Measurements from ENCODE around the gene CELA3A.
"Not testable (repeated sequence)": the region's sequence is repeated elsewhere in the genome, so short reads cannot be mapped to it uniquely, and the experiment has no call there.

CELA3A gene

GRCh38 chr1:22026924-22027289 is 25.4 kb downstream of the CELA3A start:
- H3K36me3 ChIP-seq (ENCODE audit: control insufficient read depth, low read depth, low read length), result peaks cover 8% of the 10 kb centered on the region
- H3K4me1 ChIP-seq (ENCODE audit: control insufficient read depth, low read depth, low read length), result peaks cover 14% of the 10 kb centered on the region
- H3K27ac ChIP-seq (ENCODE audit: low read length), result no peak overlapping the region
- H3K9ac ChIP-seq (ENCODE audit: low read length), result no peak overlapping the region
- no peak overlapping the region for H3K4me3 ChIP-seq (ENCODE audit: low read length)
- H3K9me3 ChIP-seq (ENCODE audit: control insufficient read depth, low read depth, low read length), result no peaks in the 10 kb centered on the region
- H3K27me3 ChIP-seq (ENCODE audit: control insufficient read depth, insufficient read depth, low read length), result no peaks in the 10 kb centered on the region

GRCh38 chr1:22030057-22030456 is 28.6 kb downstream of the CELA3A start:
- Histone ChIP-seq H3K4me3 (ENCODE audit: low read length) (no peak overlapping the region), H3K4me1 (ENCODE audit: control insufficient read depth, low read depth, low read length) (peaks cover 5% of the 10 kb centered on the region), H3K27ac (ENCODE audit: low read length) (no peak overlapping the region), H3K9ac (ENCODE audit: low read length) (no peak overlapping the region), H3K9me3 (ENCODE audit: control insufficient read depth, low read depth, low read length) (no peaks in the 10 kb centered on the region), H3K27me3 (ENCODE audit: control insufficient read depth, insufficient read depth, low read length) (no peaks in the 10 kb centered on the region), H3K36me3 (ENCODE audit: control insufficient read depth, low read depth, low read length) (peaks cover 8% of the 10 kb centered on the region)

GRCh38 chr1:22030473-22030872 is 29.0 kb downstream of the CELA3A start:
- no peaks in the 10 kb centered on the region for H3K9me3 ChIP-seq (ENCODE audit: control insufficient read depth, low read depth, low read length)
- H3K27ac ChIP-seq (ENCODE audit: low read length), result no peak overlapping the region
- peaks cover 8% of the 10 kb centered on the region for H3K36me3 ChIP-seq (ENCODE audit: control insufficient read depth, low read depth, low read length)
- peaks cover 5% of the 10 kb centered on the region for H3K4me1 ChIP-seq (ENCODE audit: control insufficient read depth, low read depth, low read length)
- no peak overlapping the region for H3K9ac ChIP-seq (ENCODE audit: low read length)
- H3K27me3 ChIP-seq (ENCODE audit: control insufficient read depth, insufficient read depth, low read length), result no peaks in the 10 kb centered on the region
- H3K4me3 ChIP-seq (ENCODE audit: low read length), result no peak overlapping the region

- no peak overlapping the region for H3K4me3 ChIP-seq (ENCODE audit: low read length)
- H3K9ac ChIP-seq (ENCODE audit: low read length), result no peak overlapping the region
- H3K27ac ChIP-seq (ENCODE audit: low read length), result no peak overlapping the region
Observed at GRCh38 chr1:22031214-22031962, 29.9 kb downstream of the CELA3A start.

GRCh38 chr1:22034834-22035233 is 33.4 kb downstream of the CELA3A start:
- not testable (repeated sequence) for H3K27me3 ChIP-seq (ENCODE audit: control insufficient read depth, insufficient read depth, low read length); H3K27ac ChIP-seq (ENCODE audit: low read length); H3K4me1 ChIP-seq (ENCODE audit: control insufficient read depth, low read depth, low read length); H3K9me3 ChIP-seq (ENCODE audit: control insufficient read depth, low read depth, low read length); H3K9ac ChIP-seq (ENCODE audit: low read length); H3K36me3 ChIP-seq (ENCODE audit: control insufficient read depth, low read depth, low read length); H3K4me3 ChIP-seq (ENCODE audit: low read length)

More at GRCh38 chr1:22031214-22031962, 29.9 kb downstream of the CELA3A start:
- peaks cover under 1% of the 10 kb centered on the region for H3K4me1 ChIP-seq (ENCODE audit: control insufficient read depth, low read depth, low read length)
- peaks cover 8% of the 10 kb centered on the region for H3K36me3 ChIP-seq (ENCODE audit: control insufficient read depth, low read depth, low read length)
- H3K27me3 ChIP-seq (ENCODE audit: control insufficient read depth, insufficient read depth, low read length), result no peaks in the 10 kb centered on the region
- no peaks in the 10 kb centered on the region for H3K9me3 ChIP-seq (ENCODE audit: control insufficient read depth, low read depth, low read length)

- no peaks in the 10 kb centered on the region for H3K36me3 ChIP-seq (ENCODE audit: control insufficient read depth, low read depth, low read length)
Observed at GRCh38 chr1:22037520-22037919, 36.1 kb downstream of the CELA3A start.

GRCh38 chr1:22038036-22038435 is 36.6 kb downstream of the CELA3A start:
- no peak overlapping the region for H3K4me3 ChIP-seq (ENCODE audit: low read length)
- H3K27ac ChIP-seq (ENCODE audit: low read length), result no peak overlapping the region
- H3K27me3 ChIP-seq (ENCODE audit: control insufficient read depth, insufficient read depth, low read length), result no peaks in the 10 kb centered on the region
- no peaks in the 10 kb centered on the region for H3K9me3 ChIP-seq (ENCODE audit: control insufficient read depth, low read depth, low read length)
- no peak overlapping the region for H3K9ac ChIP-seq (ENCODE audit: low read length)
- no peaks in the 10 kb centered on the region for H3K36me3 ChIP-seq (ENCODE audit: control insufficient read depth, low read depth, low read length)
- peaks cover 11% of the 10 kb centered on the region for H3K4me1 ChIP-seq (ENCODE audit: control insufficient read depth, low read depth, low read length)

More at GRCh38 chr1:22037520-22037919, 36.1 kb downstream of the CELA3A start:
- Histone ChIP-seq H3K27me3 (ENCODE audit: control insufficient read depth, insufficient read depth, low read length) (no peaks in the 10 kb centered on the region), H3K9ac (ENCODE audit: low read length) (no peak overlapping the region), H3K4me3 (ENCODE audit: low read length) (no peak overlapping the region), H3K9me3 (ENCODE audit: control insufficient read depth, low read depth, low read length) (no peaks in the 10 kb centered on the region), H3K27ac (ENCODE audit: low read length) (no peak overlapping the region), H3K4me1 (ENCODE audit: control insufficient read depth, low read depth, low read length) (peaks cover 11% of the 10 kb centered on the region)

- Histone ChIP-seq H3K36me3 (ENCODE audit: control insufficient read depth, low read depth, low read length) (no peaks in the 10 kb centered on the region), H3K9me3 (ENCODE audit: control insufficient read depth, low read depth, low read length) (no peaks in the 10 kb centered on the region), H3K27me3 (ENCODE audit: control insufficient read depth, insufficient read depth, low read length) (no peaks in the 10 kb centered on the region), H3K27ac (ENCODE audit: low read length) (no peak overlapping the region), H3K9ac (ENCODE audit: low read length) (no peak overlapping the region), H3K4me3 (ENCODE audit: low read length) (no peak overlapping the region), H3K4me1 (ENCODE audit: control insufficient read depth, low read depth, low read length) (peaks cover 11% of the 10 kb centered on the region)
Observed at GRCh38 chr1:22039594-22040285, 38.3 kb downstream of the CELA3A start.

GRCh38 chr1:22040286-22040623 is 38.8 kb downstream of the CELA3A start:
- Histone ChIP-seq H3K4me3 (ENCODE audit: low read length) (no peak overlapping the region), H3K4me1 (ENCODE audit: control insufficient read depth, low read depth, low read length) (peaks cover 11% of the 10 kb centered on the region), H3K27ac (ENCODE audit: low read length) (no peak overlapping the region)

GRCh38 chr1:22041505-22041904 is 40.0 kb downstream of the CELA3A start:
- Histone ChIP-seq H3K27me3 (ENCODE audit: control insufficient read depth, insufficient read depth, low read length) (no peaks in the 10 kb centered on the region), H3K36me3 (ENCODE audit: control insufficient read depth, low read depth, low read length) (no peaks in the 10 kb centered on the region), H3K9me3 (ENCODE audit: control insufficient read depth, low read depth, low read length) (no peaks in the 10 kb centered on the region), H3K27ac (ENCODE audit: low read length) (no peak overlapping the region), H3K9ac (ENCODE audit: low read length) (no peak overlapping the region), H3K4me1 (ENCODE audit: control insufficient read depth, low read depth, low read length) (peaks cover 11% of the 10 kb centered on the region), H3K4me3 (ENCODE audit: low read length) (no peak overlapping the region)

More at GRCh38 chr1:22040286-22040623, 38.8 kb downstream of the CELA3A start:
- H3K9me3 ChIP-seq (ENCODE audit: control insufficient read depth, low read depth, low read length), result no peaks in the 10 kb centered on the region
- no peaks in the 10 kb centered on the region for H3K27me3 ChIP-seq (ENCODE audit: control insufficient read depth, insufficient read depth, low read length)
- H3K36me3 ChIP-seq (ENCODE audit: control insufficient read depth, low read depth, low read length), result no peaks in the 10 kb centered on the region
- H3K9ac ChIP-seq (ENCODE audit: low read length), result no peak overlapping the region

- Histone ChIP-seq H3K9ac (ENCODE audit: low read length) (no peak overlapping the region), H3K9me3 (ENCODE audit: control insufficient read depth, low read depth, low read length) (no peaks in the 10 kb centered on the region), H3K36me3 (ENCODE audit: control insufficient read depth, low read depth, low read length) (no peaks in the 10 kb centered on the region), H3K27ac (ENCODE audit: low read length) (no peak overlapping the region), H3K4me1 (ENCODE audit: control insufficient read depth, low read depth, low read length) (peaks cover 8% of the 10 kb centered on the region), H3K4me3 (ENCODE audit: low read length) (no peak overlapping the region), H3K27me3 (ENCODE audit: control insufficient read depth, insufficient read depth, low read length) (no peaks in the 10 kb centered on the region)
Observed at GRCh38 chr1:22043198-22043769, 41.8 kb downstream of the CELA3A start.
